GM20000 (cell line): Measurements from ENCODE around the gene CDKL1.

ENCODE experiments used
- DNase-seq: peaks from one replicate; pipeline ENCODE4 v3.0.0; 2012; ENCODE audit warnings: low spot score
- TF ChIP-seq, protein P1 (sequence below): IDR thresholded peaks from 2 replicates; pipeline ENCODE4 v1.5.1; 2012; ENCODE audit warnings: mild to moderate bottlenecking, control low read depth; ENCODE audit errors: extremely low read depth, missing control alignments

CDKL1 gene

GRCh38 chr14:50417853-50418252, 21.2 kb upstream of the CDKL1 start:
- DNase-seq: no peak
- TF ChIP-seq, protein P1, sequence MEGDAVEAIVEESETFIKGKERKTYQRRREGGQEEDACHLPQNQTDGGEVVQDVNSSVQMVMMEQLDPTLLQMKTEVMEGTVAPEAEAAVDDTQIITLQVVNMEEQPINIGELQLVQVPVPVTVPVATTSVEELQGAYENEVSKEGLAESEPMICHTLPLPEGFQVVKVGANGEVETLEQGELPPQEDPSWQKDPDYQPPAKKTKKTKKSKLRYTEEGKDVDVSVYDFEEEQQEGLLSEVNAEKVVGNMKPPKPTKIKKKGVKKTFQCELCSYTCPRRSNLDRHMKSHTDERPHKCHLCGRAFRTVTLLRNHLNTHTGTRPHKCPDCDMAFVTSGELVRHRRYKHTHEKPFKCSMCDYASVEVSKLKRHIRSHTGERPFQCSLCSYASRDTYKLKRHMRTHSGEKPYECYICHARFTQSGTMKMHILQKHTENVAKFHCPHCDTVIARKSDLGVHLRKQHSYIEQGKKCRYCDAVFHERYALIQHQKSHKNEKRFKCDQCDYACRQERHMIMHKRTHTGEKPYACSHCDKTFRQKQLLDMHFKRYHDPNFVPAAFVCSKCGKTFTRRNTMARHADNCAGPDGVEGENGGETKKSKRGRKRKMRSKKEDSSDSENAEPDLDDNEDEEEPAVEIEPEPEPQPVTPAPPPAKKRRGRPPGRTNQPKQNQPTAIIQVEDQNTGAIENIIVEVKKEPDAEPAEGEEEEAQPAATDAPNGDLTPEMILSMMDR: no peak

- no peak for DNase-seq
- TF ChIP-seq, protein P1: no peak
Measured at GRCh38 chr14:50410921-50411320, 14.2 kb upstream of the CDKL1 start.

- DNase-seq: no peak
- TF ChIP-seq, protein P1: no peak
Measured at GRCh38 chr14:50410071-50410470, 13.4 kb upstream of the CDKL1 start.

DNA sequence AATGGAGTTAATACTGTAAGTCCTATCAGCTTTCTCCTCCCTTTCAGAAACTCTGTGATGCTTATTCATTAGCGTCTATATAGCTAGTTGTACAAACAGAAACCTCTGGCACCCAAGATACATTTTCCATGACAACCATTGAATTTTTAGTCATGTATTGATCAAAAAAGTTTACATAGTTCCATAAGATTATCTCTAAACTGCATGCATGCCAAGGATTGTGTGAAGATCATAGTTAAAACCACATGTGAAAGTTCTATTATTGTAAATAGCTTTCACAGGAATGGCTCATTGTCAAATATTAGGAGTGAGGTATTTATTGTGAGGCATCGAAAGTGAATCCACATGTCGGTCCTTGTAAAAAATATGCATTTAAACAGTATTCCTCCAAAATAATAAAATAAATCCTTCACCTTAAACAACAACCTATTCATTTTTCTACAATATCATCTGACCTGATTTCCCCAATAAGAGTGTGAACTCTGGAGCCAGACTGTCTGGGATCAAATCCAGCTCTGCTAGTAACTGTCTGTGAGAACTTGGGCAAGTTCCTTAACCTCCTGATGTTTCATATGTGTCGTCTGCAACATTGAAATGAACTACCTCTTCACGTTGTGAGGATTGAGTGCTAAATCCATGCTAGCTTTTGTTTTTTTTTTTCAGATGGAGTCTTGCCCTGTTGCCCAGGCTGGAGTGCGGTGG, 10.6 kb upstream of the CDKL1 start:
- no peak for DNase-seq
- TF ChIP-seq, protein P1: no peak

DNA sequence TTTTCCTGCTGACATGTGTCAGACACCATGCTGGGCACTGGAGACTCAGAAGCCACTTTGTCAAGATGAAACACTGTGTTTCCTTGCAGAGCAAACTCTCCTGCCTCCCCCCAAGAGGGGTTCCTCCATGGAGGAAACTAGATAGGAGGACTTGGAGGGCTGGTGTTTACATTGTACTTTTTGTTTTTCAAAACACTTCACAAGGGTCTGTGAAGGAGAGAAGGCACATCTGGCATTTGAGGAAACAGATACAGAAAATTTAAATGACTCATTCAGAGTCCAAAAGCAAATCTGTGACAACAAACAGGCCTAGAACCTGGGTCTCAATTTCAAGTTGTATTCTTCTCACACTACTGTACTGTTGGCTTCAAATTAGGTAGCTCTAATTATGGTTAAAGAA, 6.7 kb upstream of the CDKL1 start:
- DNase-seq: no peak
- TF ChIP-seq, protein P1: no peak

- no peak for DNase-seq
- TF ChIP-seq, protein P1: no peak
Measured at GRCh38 chr14:50402965-50403364, 6.3 kb upstream of the CDKL1 start.

GRCh38 chr14:50400461-50400860, 3.8 kb upstream of the CDKL1 start:
- no peak for DNase-seq
- TF ChIP-seq, protein P1: no peak
